IMR-90 (cell line): ENCODE data around the gene MAP6.

Experiments
- CHD1 ChIP-seq: IDR thresholded peaks from 2 replicates; pipeline ENCODE4 v1.6.1; 2012; ENCODE audit warnings: low read depth, low read length, improper control_type of control experiment
- CTCF ChIP-seq: conservative IDR thresholded peaks from 2 replicates; pipeline ENCODE4 v1.5.1; 2012; ENCODE audit warnings: mild to moderate bottlenecking, low read depth, low read length, improper control_type of control experiment
- MXI1 ChIP-seq: IDR thresholded peaks from 2 replicates; pipeline ENCODE4 v1.6.1; 2012; ENCODE audit warnings: low read depth, mild to moderate bottlenecking, low read length, moderate library complexity, borderline replicate concordance
- POLR2A ChIP-seq: IDR thresholded peaks from 2 replicates; pipeline ENCODE4 v1.6.1; 2012; ENCODE audit warnings: mild to moderate bottlenecking, low read depth, low read length

GRCh38 chr11:75583718-75584658 lies 84.8 kb downstream of the MAP6 start:
- TF ChIP-seq CTCF = no peak
- TF ChIP-seq MXI1 = no peak
- TF ChIP-seq POLR2A = peak; percentile 14; the same call in 1 of the 2 replicates
- TF ChIP-seq CHD1 = no peak
